Peyer's patch (tissue), 4 donors: ENCODE measurements around the gene LAIR1. TPM values are rescaled to one million over a fixed set of nuclear protein-coding genes. Genes with fewer than 3 reads are reported as not detected.

Experiments
- DNase-seq, 3 donors: peaks; one replicate each; pipeline ENCODE4 v3.0.0-alpha.2; 2017 to 2019
- H3K27ac ChIP-seq, 4 donors: fragments of 200-600 bp; sonication (generic); one replicate each; pipeline ENCODE4 v1.5.1; 2016 to 2019
- H3K27me3 ChIP-seq, 2 donors: fragments of 200-600 bp; sonication (generic); one replicate each; pipeline ENCODE4 v1.5.1; 2019
- H3K36me3 ChIP-seq, 3 donors: fragments of 200-600 bp; sonication (generic); one replicate each; pipeline ENCODE4 v1.5.1; 2016 to 2019
- H3K4me1 ChIP-seq, 4 donors: fragments of 200-600 bp; sonication (generic); one replicate each; pipeline ENCODE4 v1.5.1; 2016 to 2019
- H3K4me3 ChIP-seq, 4 donors: fragments of 200-600 bp; sonication (generic); 1 replicate in 3 of 4; 2 replicates in 1 of 4; pipeline ENCODE4 v1.5.1; 2016 to 2019; ENCODE audit warnings: mild to moderate bottlenecking in 1 of 4
- H3K9me3 ChIP-seq, 4 donors: fragments of 200-600 bp; sonication (generic); one replicate each; pipeline ENCODE4 v1.5.1; 2016 to 2019; ENCODE audit warnings: mild to moderate bottlenecking in 1 of 4
- POLR2A ChIP-seq, 2 donors: fragments of 450-650 bp; IDR thresholded peaks; one replicate each; pipeline ENCODE4 v1.5.1; 2017; ENCODE audit warnings: antibody characterized with exemption in 2 of 2, mild to moderate bottlenecking in 2 of 2, moderate library complexity in 2 of 2
- total RNA-seq, 4 donors: library from RNA; depleted of rRNA; stranded (reverse); fragments of >200 nt; gene quantifications; one replicate each; pipeline ENCODE4 v1.1.0, GENCODE V29; 2016
- TF ChIP-seq, protein P1 (sequence below), 6 experiments: fragments of 450-650 bp in 4 of 6; fragments of 200-600 bp in 2 of 6; sonication (generic) in 1 of 6; IDR thresholded peaks; one replicate each; pipeline ENCODE4 v1.5.1; 2017 to 2019; ENCODE audit warnings: antibody characterized with exemption in 6 of 6, mild to moderate bottlenecking in 3 of 6, moderate library complexity in 1 of 6

LAIR1 gene
- total RNA-seq, 4 donors from 2014 or later = 2.6 to 51.2 (median 10.0) TPM

DNA sequence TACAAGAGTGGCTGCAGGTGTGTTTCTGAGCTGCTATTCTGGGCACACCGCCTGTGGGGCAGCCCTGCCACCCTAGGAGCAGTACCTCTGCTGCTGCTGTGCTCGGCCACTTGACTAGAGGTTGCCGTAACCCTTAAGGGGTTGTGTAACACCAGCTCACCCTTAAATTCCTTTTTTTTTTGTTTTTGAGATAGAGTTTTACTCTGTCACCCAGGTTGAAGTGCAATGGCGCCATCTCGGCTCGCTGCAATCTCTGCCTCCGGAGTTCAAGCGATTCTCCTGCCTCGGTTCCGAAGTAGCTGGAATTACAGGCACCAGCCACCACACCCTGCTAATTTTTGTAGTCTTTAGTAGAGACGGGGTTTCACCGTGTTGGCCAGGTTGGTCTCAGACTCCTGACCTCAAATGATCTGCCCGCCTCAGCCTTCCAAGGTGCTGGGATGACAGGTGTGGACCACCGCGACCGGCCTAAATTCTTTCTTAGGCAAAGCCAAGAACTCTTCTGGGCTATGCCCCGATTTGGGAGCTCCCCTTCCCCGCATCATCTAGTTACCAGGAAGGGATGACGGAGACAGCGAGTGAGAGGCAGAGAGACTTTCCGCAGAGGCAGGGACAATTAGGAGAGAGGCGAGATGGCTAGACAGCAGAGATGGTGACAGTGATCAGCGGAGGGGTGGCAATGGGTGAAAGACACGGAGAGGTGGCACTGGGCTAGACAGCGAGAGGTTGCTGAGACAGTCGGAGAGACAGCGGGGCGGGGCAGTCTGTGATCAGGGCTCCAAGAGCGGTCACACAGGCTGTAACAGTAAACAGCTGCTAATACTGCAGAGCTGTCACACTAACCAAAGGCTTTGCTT is 47.4 kb downstream of the LAIR1 start:
- Histone ChIP-seq H3K27me3 (no peaks in the 10 kb centered on the region), H3K9me3 (no peaks in the 10 kb centered on the region), H3K4me3 (no peak overlapping the region), H3K36me3 (no peaks in the 10 kb centered on the region), H3K4me1 (no peaks in the 10 kb centered on the region), H3K27ac (no peak overlapping the region)
- TF ChIP-seq, protein P1, sequence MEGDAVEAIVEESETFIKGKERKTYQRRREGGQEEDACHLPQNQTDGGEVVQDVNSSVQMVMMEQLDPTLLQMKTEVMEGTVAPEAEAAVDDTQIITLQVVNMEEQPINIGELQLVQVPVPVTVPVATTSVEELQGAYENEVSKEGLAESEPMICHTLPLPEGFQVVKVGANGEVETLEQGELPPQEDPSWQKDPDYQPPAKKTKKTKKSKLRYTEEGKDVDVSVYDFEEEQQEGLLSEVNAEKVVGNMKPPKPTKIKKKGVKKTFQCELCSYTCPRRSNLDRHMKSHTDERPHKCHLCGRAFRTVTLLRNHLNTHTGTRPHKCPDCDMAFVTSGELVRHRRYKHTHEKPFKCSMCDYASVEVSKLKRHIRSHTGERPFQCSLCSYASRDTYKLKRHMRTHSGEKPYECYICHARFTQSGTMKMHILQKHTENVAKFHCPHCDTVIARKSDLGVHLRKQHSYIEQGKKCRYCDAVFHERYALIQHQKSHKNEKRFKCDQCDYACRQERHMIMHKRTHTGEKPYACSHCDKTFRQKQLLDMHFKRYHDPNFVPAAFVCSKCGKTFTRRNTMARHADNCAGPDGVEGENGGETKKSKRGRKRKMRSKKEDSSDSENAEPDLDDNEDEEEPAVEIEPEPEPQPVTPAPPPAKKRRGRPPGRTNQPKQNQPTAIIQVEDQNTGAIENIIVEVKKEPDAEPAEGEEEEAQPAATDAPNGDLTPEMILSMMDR (IDR thresholded peaks at IDR 0.05) = no peak
- TF ChIP-seq POLR2A (IDR thresholded peaks at IDR 0.05) = no peak
- DNase-seq = no peak

DNA sequence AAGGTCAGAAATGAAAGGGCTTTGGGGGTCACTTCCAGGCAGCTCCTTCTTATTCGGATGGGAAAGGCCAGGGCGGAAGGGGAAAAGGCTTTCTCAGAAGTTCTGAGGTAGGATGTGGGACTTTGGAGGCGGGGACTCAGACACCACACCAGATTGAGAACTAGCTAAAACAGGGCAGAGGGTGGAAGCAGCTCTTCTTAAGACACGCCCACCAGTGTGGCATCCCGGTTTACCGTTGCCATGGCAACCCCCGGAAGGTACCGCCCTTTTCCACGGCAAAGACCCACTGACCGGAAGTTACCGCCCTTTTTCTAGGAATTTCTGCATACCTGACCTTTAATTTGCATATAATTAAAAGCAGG is 48.0 kb downstream of the LAIR1 start:
- Histone ChIP-seq H3K36me3 (no peaks in the 10 kb centered on the region), H3K27ac (no peak overlapping the region), H3K27me3 (no peaks in the 10 kb centered on the region), H3K4me3 (no peak overlapping the region), H3K4me1 (no peaks in the 10 kb centered on the region), H3K9me3 (no peaks in the 10 kb centered on the region)
- no peak for TF ChIP-seq POLR2A (IDR thresholded peaks at IDR 0.05)
- TF ChIP-seq, protein P1 (IDR thresholded peaks at IDR 0.05) = no peak
- no peak for DNase-seq

DNA sequence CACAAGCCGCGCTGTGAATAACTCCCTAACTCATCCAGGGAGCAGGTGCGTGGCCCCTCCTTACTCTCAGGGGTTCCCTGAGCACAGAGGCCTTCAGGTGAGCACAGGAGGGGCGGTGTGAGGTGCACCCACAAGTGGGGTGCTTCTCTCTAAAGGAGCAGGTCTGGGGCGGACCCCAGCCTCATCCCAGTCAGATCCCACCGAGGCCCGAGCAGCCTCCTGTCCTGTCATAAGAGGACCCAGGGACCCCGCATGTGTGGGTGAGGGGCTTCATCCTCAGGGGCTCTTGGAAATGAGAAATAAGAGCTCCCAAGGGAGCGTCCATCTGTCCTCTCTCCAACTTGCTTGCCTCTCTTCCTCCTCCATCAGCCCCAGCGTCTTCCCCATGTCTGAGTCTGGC is 48.8 kb downstream of the LAIR1 start:
- no peak for DNase-seq
- Histone ChIP-seq H3K36me3 (no peaks in the 10 kb centered on the region), H3K27me3 (no peaks in the 10 kb centered on the region), H3K27ac (no peak overlapping the region), H3K4me1 (no peaks in the 10 kb centered on the region), H3K4me3 (no peak overlapping the region), H3K9me3 (no peaks in the 10 kb centered on the region)
- TF ChIP-seq, protein P1 (IDR thresholded peaks at IDR 0.05) = no peak
- TF ChIP-seq POLR2A (IDR thresholded peaks at IDR 0.05) = no peak

DNA sequence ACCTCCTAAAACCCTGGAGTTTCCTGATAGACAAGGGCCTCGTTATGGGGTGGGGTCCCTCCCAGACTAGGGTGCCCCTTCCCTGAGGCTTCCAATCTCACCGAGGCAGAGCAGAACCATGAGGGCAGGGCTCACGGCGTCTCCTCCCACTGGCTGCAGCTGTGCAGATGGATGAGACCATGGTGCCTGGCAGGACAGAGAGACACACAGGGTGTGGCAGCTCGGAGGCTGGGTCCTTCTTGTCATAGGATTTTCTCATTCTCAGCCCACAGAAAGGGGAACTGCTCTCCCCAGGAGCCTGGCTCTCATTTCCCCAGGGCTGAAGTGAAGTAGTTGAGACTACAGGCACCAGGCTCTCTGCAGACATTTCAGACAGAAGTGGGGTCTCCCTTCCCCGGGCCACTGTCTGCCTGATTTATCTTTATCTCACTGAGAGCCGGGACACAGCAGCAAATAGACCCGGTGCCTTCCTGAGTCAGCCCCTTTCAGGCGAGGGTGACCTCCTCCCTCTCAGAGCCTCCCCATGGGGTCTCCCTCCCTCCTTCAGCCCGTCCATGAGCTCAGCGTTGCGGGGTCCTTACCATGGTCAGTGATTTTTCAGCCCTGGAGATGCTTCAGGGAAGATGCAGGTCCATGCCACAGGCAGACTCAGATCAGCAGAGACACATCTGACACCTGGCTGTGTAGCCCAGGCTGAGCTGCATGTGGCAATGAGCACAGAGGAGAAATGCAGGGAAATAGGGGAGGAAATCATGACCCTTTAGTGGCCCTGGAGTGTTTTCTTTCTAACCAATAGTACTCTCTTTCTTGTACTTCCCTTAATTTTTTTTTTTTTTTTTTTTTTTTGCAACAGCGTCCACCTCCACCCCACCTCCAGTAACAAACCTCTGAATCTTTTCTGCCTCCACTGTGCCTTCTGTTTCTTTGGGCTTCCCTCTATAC is 52.0 kb downstream of the LAIR1 start, which contains the start of gene LILRA5:
Gene LILRA5, minus strand, starts transcription at position 731 of the 942 bp plus-strand sequence. Its CDS starts 147 bp downstream, at position 584.
- Histone ChIP-seq H3K9me3 (no peaks in the 10 kb centered on the region), H3K36me3 (no peaks in the 10 kb centered on the region), H3K27ac (no peak within 1 kb of the TSS), H3K4me1 (no peaks in the 10 kb centered on the region), H3K4me3 (no peak within 1 kb of the TSS), H3K27me3 (no peaks in the 10 kb centered on the region)
- no peak for TF ChIP-seq POLR2A (IDR thresholded peaks at IDR 0.05)
- TF ChIP-seq, protein P1 (IDR thresholded peaks at IDR 0.05) = no peak
- no peak for DNase-seq

DNA sequence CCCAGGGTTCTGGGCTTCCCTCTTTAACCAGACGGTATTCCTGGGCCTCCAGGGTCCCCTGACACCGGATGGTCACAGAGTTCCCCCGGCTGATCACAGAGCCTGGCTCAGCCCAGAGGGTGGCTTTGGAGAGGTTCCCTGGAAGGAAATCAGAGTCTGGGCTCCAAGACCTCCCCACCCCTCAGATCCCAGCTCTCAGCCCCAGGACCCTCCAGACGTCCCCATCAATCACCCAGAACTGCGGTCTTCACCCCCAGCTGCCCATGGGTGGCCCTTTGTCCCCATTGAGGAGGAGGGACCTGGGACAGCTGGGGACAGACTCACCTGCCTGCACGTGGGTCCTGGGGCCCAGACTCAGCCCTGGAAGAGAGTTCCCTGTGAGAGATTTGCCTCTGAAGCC is 52.7 kb downstream of the LAIR1 start:
- H3K9me3 ChIP-seq = no peaks in the 10 kb centered on the region
- no peak for TF ChIP-seq POLR2A (IDR thresholded peaks at IDR 0.05)
- TF ChIP-seq, protein P1 (IDR thresholded peaks at IDR 0.05) = no peak
- H3K4me3 ChIP-seq = no peak overlapping the region
- H3K27ac ChIP-seq = no peak overlapping the region
- DNase-seq = no peak
- no peaks in the 10 kb centered on the region for H3K36me3 ChIP-seq
- H3K4me1 ChIP-seq = no peaks in the 10 kb centered on the region
- no peaks in the 10 kb centered on the region for H3K27me3 ChIP-seq
